Activated CD4-positive, alpha-beta T cell treated with anti-CD3 and anti-CD28 coated beads, Interleukin-2, amount 50 U/mL, for 1 hour (primary cell): Measurements from ENCODE around the gene OR7C2.
"Not testable (repeated sequence)": the region's sequence is repeated elsewhere in the genome, so short reads cannot be mapped to it uniquely, and the experiment has no call there.

Experiments used
- DNase-seq: peaks from one replicate; pipeline ENCODE4 v3.0.0-alpha.2; 2020

The OR7C2 gene

DNA sequence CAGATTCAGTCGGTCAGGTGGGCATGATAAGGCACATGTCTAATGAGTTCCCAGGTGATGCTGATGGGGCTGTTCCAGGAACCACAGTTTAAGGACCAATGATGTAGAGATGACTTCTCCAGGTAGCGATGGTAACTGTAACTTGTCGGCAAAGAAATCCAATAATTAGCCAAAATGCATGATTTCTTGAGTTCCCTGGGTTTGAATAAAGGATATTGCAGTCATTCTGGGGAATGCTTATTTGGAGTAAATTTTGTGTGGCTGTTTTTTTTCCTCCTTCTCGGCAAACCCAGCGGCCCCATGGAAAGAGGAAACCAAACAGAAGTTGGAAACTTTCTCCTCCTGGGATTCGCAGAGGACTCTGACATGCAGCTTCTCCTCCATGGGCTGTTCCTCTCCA lies at the start of gene OR7C2:
OR7C2 (plus strand) TSS at position 301 of the 400 bp plus-strand sequence; CDS start at position 301, 0 bp downstream.
- DNase-seq = no peak

GRCh38 chr19:14901675-14902260 lies 39.5 kb upstream of the OR7C2 start:
- no peak for DNase-seq

DNA sequence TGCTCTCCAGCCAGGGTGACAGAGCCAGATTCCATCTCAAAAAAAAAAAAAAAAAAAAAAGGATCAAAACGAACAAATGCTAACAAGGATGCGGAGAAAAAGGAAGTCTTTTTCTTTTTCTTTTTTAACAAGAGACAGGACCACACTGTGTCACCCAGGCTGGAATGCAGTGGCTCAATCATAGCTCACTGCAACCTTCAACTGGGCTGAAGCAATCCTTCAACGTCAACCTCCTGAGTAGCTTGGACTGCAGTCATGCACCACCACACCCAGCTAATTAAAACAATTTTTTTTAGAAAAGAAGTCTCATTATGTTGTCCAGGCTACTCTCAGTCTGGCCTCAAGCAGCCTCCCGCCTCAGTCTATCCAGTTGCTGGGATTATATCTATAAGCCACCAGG lies 34.6 kb upstream of the OR7C2 start:
- DNase-seq = no peak

DNA sequence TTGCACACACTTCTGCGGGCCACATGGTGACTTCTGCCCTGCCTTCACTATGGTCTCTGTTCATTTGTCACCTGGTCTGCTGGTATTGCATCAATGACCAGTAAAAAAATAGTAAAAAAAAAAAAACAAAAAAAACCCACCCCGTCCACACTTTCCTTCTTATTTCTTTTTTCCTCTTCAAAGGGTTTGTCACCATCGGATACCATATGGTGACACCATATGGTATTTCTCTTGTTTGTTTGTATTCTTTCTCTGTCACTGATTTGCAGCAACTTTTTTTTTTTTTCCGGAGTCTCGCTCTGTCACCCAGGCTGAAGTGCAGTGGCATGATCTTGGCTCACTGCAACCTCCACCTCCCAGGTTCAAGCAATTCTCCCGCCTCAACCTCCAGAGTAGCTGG lies 26.2 kb upstream of the OR7C2 start:
- DNase-seq = no peak

DNA sequence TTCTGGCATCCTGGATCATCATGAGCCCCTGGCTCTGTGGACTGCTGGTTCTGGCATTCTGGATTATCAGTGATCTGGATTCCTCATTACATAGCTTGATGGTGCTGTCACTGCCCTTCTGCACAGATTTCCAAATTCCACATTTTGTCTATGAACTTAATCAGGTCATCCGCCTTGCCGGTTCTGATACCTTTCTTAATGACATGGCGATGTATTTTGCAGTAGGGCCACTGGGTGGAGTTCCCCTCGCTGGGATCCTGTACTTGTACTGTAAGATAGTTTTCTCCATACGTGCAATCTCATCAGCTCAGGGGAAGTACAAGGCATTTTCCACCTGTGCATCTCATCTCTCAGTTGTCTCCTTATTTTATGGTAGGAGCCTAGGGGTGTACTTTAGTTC lies 24.4 kb upstream of the OR7C2 start:
- no peak for DNase-seq

DNA sequence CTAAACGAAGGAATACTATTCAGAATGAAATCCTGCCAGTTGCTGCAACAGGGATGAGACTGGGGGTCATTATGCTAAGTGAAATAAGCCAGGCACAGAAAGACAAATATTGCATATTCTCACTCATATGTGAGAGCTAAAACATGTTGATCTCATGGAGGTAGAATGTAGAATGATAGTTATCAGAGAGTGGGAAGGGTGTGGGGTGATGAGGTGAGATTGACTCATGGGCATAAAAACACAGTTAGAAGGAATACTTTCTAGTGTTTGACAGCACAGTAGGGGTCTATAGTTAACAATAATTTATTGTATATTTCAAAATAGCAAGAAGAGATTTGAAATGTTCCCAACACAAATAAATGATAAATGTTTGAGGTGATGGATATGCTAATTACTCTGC lies 7.8 kb upstream of the OR7C2 start:
- DNase-seq = no peak

- DNase-seq = no peak
Measured at GRCh38 chr19:14940266-14940665, 1.0 kb upstream of the OR7C2 start.

DNA sequence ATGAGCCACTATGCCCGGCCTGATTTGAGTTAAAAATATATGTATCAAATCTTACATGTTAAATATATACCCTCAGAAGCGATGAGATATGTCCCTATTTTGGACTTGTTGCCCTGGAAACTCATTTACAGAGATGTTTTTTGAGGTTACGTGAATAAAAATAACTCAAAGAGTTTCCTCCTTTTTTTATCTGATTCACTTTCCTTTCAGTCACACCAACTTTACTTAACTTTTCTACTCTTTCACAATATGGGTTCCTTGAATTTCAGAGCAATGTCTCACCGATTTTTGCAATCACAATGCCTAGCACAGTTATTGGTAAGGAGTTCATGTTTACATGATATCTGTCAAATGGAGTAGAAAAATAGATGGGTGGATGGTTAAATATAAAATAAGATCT lies 2.3 kb downstream of the OR7C2 start:
- no peak for DNase-seq

- DNase-seq = no peak
Measured at GRCh38 chr19:14944456-14944855, 3.2 kb downstream of the OR7C2 start.

DNA sequence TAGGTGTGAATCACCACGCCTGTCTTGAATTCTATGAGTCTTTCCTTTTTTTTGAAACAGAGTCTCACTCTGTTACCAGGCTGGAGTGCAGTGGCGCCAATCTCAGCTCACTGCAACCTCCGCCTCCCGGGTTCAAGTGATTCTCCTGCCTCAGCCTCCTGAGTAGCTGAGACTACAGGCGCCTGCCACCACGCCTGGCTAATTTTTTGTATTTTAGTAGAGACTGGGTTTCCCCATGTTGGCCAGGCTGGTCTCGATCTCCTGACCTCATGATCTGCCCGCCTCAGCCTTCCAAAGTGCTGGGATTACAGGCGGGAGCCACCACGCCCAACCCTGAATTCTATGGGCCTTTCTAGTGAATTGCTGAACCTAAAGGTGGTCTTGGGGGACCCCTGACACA lies 8.1 kb downstream of the OR7C2 start:
- not testable (repeated sequence) for DNase-seq

- DNase-seq = no peak
Measured at GRCh38 chr19:14949876-14950275, 8.6 kb downstream of the OR7C2 start.

DNA sequence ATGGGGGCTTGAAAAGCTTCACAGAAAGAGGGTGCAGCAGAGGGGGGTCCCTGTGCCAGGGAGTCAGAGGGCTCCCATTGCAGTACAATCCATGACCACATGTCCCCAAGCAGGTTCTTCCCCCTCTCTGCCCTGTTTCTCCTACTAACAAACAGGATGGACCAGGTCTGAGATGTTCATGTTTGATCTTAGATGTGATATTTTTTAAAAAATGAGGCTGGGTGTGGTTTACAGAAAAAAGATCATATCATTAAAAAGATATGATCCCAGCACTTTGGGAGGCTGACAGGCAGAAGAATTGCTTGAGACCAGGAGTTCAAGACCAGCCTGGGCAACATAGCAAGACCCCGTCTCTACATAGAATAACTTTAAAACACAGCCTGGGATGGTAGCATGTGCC lies 9.1 kb downstream of the OR7C2 start:
- no peak for DNase-seq

DNA sequence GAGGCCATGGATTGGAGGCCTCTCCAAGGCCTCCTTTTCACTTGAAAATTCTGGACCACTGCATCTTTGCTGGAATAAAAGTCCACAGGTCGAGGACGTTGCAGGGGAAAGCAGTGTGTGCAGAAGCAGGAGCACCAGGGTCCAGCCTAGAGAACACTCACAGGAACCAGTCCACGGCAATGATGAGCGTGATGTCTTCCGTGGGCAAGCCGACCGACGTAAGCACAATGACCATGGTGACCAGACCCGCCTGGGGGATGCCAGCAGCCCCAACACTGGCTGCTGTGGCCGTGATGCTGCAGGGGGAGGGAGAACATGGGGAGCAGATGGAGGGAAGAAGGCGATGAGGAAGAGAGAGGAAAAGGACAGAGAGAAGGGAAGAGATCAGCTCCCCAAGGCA lies 11.5 kb downstream of the OR7C2 start:
- DNase-seq = no peak

- no peak for DNase-seq
Measured at GRCh38 chr19:14954071-14954655, 12.9 kb downstream of the OR7C2 start.

DNA sequence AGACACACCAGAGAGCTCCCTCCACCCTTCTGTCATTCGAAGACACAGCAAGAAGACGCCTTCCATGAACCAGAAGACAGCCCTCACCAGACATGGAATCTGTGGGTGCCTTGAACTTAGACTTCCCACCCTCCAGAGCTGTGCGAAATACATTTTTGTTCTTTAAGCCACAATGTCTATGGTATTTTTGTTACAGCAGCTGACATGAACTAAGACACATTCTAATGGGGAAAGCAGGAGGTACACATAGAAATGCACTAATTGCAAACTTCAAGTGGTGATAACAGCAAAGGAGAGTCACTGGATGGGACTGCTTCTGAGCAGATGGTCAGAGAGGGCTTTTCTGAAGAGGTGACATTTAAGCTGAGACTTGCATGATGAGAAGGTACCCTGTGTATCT lies 16.2 kb downstream of the OR7C2 start:
- no peak for DNase-seq

DNA sequence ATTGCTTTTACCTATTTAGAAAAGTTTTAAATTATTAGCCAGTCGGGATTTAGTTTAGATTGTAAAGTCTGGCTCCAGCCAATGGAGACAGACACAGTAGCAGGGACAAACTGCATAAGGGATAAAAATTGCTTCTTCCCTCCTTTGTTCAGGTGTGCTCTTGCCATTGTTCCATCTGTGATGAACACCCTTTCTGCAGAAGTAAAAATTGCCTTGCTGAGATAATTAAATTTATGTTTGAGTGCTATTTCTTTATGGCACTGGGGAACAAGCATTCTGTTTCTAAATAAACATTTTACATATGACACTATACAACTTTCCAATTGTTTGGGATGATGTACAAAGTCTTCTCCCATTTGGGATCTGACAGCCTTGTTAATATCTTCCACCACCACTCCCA lies 18.0 kb downstream of the OR7C2 start:
- DNase-seq = no peak

GRCh38 chr19:14961956-14962685 lies 20.8 kb downstream of the OR7C2 start:
- DNase-seq = no peak

- DNase-seq = no peak
Measured at GRCh38 chr19:14968247-14968646, 27.0 kb downstream of the OR7C2 start.

DNA sequence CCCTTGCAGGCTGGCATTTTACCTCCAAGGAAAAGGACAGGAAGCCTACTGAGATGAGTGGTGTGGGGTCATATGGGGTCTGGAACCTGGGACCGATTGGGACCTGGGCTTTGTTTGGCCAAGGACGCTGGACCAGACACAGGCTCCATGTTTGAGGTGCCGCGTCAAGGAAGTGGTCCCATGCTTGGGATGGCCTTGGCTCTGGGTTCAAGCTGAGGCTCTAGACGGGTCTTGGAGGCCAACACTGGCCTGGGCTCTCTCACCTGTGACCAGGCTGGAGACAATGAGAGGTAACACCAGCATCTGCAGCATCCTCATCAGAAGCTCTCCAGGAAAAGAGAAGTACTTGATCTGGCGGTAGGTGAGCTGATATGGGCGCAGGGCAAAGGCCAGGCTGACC lies 30.2 kb downstream of the OR7C2 start:
- no peak for DNase-seq

- DNase-seq = no peak
Measured at GRCh38 chr19:14972676-14973075, 31.4 kb downstream of the OR7C2 start.

DNA sequence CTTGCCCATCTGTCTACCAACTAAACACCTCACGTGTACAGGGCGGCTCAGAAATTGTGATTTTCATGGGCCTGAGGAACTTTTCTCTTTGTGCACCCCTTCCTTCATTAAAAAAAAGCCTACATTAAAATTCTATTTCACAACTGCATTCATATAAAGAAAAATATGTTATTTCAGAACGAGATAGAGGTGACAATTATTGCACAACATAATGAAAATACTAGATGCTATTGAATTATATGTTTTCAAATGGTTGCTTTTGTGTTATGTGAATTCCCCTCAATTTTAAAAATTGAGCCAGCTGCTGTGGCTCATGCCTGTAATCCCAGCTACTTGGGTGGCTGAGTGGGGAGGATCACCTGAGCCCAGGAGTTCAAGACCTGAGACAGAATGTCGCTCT lies 33.2 kb downstream of the OR7C2 start:
- no peak for DNase-seq

DNA sequence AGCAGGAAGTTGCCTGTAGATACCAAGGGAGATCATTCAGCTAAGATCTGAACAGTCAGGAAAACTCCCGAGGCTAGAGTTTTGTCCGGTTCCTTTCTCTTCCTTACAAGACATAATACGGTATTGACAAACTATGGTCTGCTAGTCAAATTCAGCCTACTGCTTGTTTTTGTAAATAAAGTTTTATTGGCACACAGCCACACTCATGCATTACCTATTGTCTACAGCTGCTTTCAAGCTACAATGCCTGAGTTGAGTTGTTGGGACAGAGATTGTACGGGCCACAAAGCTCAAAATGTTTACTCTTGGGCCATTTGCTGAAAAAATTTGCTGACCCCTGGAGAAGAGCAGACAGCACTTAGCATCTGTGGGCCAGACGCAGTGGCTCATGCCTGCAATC lies 35.8 kb downstream of the OR7C2 start:
- DNase-seq = no peak

DNA sequence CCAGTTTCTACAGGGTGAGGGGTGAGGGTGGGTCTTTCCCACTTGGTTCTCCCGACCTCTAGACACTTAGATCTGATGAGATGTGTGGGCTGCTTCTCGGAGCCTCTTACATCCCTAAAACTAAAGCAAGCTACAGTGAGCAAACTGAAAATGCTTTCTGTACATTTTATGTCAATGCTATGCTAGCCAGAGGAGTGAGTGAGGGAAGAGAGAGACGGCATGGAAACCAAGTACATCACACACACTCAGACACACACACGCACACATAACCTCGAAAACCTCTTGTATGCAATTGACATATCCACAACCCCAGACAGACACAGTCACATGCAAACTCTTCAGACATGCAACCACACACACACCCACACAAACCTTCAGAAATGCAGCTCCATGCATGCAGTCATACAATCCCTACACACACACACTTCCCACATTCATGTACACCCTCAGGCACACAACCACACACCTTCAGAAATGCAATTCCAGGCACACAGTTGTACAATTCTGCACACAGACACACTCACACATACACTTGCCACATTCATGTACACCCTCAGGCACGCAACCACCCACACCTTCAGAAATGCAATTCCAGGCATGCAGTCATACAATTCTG lies 37.0 kb downstream of the OR7C2 start:
- no peak for DNase-seq
